ENCODE measurements around the gene S100A5. TPM values are rescaled to one million over a fixed set of nuclear protein-coding genes. Genes with fewer than 3 reads are reported as not detected.

The S100A5 gene
- total RNA-seq, 1 donor from 2014 or later: not detected

DNA sequence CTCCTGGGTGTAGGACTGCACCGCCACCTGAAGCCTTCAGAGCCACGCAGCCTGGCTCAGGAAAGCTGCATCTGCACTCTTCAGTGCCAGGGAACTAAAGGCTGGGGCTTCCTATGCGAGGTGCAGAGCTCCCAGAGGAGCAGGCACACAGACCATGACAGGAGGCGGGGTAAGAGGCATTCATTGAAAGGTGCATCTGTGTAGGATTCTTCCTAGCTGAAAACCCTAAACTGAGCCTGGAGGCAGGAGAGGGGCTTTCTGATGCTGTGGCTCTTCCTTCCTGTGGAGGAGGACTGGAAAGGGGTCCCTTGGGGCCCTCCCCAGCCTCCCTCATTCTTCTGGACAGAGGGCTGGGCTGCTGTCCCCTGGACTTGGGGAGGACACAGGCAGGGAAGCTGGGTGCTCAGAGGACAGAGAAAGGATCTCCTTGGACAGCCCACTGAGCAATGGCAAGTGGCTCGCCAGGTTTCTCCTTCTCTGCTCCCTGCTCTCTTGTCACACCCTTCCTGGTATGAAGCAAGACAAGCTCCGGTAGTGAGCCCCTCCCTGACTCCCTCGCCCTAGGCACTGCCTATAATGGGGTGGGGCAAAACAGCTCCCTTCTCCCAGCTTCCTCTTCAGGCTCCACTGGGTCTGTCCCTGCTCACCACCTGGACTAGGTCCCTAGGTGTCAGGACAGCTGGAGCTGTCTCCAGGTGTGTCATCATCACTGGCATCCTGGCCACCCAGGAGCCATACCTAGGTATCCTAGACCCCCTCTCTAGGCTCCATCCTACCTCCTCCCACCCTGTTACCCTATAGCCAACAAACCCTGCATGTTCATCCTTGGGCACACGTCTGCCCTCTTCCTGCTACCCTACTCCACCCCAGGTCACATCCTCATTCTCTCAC lies 25.0 kb downstream of the S100A5 start:
- TF ChIP-seq, protein P1, sequence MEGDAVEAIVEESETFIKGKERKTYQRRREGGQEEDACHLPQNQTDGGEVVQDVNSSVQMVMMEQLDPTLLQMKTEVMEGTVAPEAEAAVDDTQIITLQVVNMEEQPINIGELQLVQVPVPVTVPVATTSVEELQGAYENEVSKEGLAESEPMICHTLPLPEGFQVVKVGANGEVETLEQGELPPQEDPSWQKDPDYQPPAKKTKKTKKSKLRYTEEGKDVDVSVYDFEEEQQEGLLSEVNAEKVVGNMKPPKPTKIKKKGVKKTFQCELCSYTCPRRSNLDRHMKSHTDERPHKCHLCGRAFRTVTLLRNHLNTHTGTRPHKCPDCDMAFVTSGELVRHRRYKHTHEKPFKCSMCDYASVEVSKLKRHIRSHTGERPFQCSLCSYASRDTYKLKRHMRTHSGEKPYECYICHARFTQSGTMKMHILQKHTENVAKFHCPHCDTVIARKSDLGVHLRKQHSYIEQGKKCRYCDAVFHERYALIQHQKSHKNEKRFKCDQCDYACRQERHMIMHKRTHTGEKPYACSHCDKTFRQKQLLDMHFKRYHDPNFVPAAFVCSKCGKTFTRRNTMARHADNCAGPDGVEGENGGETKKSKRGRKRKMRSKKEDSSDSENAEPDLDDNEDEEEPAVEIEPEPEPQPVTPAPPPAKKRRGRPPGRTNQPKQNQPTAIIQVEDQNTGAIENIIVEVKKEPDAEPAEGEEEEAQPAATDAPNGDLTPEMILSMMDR (IDR thresholded peaks at IDR 0.05; ENCODE audit: insufficient read depth, low read length, severe bottlenecking): no peak
- FAIRE-seq (peak; percentile 83), DNase-seq (ENCODE audit: low read depth) (peak; percentile 87)
- Histone ChIP-seq H3K4me3 (ENCODE audit: low read depth, low read length) (no peak overlapping the region), H3K36me3 (ENCODE audit: control insufficient read depth, insufficient read depth, low read length) (no peaks in the 10 kb centered on the region), H3K27me3 (ENCODE audit: control insufficient read depth, insufficient read depth, low read length) (no peaks in the 10 kb centered on the region)

DNA sequence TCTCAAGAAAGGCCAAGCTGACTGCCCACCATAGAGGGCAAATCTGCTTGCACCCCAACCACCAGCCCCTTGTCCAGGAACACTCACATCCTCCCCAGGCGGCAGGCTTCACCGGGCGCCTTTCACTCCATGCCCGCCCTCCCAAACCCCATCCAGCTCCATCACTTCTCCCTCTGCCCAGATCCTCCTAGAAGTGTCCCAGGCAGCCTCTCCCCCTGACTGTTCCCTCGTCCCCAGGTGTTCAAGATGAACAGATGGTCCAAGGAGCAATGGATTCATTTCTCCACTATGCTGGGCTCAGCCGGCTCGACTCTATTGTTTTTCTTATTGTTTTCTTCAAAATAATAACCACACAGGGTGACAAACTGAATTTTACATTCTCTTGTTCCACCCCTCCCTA lies 27.1 kb downstream of the S100A5 start:
- TF ChIP-seq, protein P1 (IDR thresholded peaks at IDR 0.05; ENCODE audit: insufficient read depth, low read length, severe bottlenecking): no peak
- FAIRE-seq (no peak), DNase-seq (ENCODE audit: low read depth) (no peak)
- H3K4me3 ChIP-seq (ENCODE audit: low read depth, low read length): no peak overlapping the region
- no peaks in the 10 kb centered on the region for H3K36me3 ChIP-seq (ENCODE audit: control insufficient read depth, insufficient read depth, low read length)
- no peaks in the 10 kb centered on the region for H3K27me3 ChIP-seq (ENCODE audit: control insufficient read depth, insufficient read depth, low read length)

DNA sequence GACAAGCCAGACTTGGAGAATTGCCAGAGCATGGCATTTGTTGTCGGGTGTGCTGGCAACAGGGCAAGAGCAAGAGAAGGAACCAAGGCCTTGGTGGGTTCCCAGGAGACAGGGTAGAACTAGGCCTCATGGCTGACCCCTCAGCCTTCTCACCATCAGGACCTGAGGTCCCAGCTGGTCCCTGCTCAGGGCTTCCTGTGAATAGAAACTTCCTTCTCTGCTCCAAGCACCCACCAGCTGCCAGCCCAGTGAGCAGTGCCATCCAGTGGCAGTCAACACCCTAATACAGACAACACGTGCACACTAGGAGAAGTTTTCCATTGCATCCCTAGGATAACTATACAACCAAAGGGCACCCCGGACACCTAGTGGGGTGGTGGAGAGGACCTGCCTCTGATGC lies 27.7 kb downstream of the S100A5 start:
- DNase-seq (ENCODE audit: low read depth) (no peak), FAIRE-seq (no peak)
- H3K27me3 ChIP-seq (ENCODE audit: control insufficient read depth, insufficient read depth, low read length): no peaks in the 10 kb centered on the region
- no peaks in the 10 kb centered on the region for H3K36me3 ChIP-seq (ENCODE audit: control insufficient read depth, insufficient read depth, low read length)
- no peak overlapping the region for H3K4me3 ChIP-seq (ENCODE audit: low read depth, low read length)
- TF ChIP-seq, protein P1 (IDR thresholded peaks at IDR 0.05; ENCODE audit: insufficient read depth, low read length, severe bottlenecking): peak; percentile 17

DNA sequence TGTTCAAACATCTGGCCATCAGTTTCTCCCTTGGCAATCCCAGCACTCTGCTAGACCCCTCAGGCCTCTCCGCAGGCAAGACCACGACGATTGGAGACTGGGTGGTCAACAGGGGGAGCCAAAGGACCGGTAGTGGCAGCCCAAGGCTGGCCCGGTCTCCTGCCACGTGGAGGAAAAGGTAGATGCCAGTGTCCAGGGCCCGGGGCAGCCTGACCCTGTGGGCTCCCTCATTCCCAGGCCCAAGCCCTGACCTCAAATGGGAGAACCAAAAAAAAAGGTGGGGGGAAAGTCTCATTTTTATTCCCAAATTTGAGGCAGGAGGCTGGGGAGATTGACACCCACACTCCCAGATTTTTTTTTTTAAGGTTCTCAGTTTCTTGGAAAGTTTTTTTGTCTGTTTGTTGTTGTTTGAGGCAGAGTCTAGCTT lies 29.7 kb downstream of the S100A5 start:
- no peak for FAIRE-seq
- Histone ChIP-seq H3K27me3 (ENCODE audit: control insufficient read depth, insufficient read depth, low read length) (no peaks in the 10 kb centered on the region), H3K36me3 (ENCODE audit: control insufficient read depth, insufficient read depth, low read length) (no peaks in the 10 kb centered on the region), H3K4me3 (ENCODE audit: low read depth, low read length) (no peak overlapping the region)
- DNase-seq (ENCODE audit: low read depth): peak; percentile 57
- TF ChIP-seq, protein P1 (IDR thresholded peaks at IDR 0.05; ENCODE audit: insufficient read depth, low read length, severe bottlenecking): peak; percentile 93

DNA sequence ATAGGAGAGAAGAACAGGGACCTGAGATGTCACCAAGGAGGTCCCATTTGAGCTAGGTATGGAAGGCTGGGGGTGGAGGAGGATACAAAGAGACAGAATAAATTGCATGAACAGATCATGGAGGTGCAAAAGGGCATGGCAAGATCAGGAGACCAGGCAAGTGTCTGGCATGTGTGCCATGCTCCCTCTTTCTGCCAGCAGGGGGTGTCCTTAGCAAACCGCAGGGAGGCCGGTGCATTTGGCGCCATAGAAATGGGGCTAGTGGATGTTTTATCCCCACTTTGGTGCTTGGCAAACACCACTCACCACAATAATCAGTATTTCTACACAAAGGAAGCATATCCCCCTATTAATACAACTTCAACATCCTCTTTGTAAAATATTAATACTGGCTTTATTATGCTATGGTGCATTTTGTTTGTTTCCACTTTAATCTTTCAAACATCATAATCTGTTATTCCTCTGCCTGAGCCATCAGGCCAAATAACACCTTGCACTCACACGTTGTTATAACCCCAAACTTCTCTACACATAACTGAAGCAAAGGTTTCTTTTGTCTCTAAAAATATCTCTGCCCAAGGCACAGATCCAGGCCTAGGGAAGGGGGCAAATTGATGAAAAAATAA lies 30.9 kb downstream of the S100A5 start:
- H3K36me3 ChIP-seq (ENCODE audit: control insufficient read depth, insufficient read depth, low read length): no peaks in the 10 kb centered on the region
- no peaks in the 10 kb centered on the region for H3K27me3 ChIP-seq (ENCODE audit: control insufficient read depth, insufficient read depth, low read length)
- H3K4me3 ChIP-seq (ENCODE audit: low read depth, low read length): no peak overlapping the region
- TF ChIP-seq, protein P1 (IDR thresholded peaks at IDR 0.05; ENCODE audit: insufficient read depth, low read length, severe bottlenecking): peak; percentile 83
- DNase-seq (ENCODE audit: low read depth): peak; percentile 26
- FAIRE-seq: peak; percentile 32

All from bronchial epithelial cell (primary cell).